HG03571 (cell line): ENCODE results near the gene ROBO4.

Experiments
- ATAC-seq: cut with Tn5 transposase; IDR thresholded peaks from one replicate; pipeline ENCODE4 v1.9.1; 2021; ENCODE audit not compliant: unreplicated experiment

ROBO4 gene

GRCh38 chr11:124875401-124875800, 22.3 kb downstream of the ROBO4 start:
- ATAC-seq: no peak

- ATAC-seq: no peak
Observed at GRCh38 chr11:124874571-124875255, 23.0 kb downstream of the ROBO4 start.

GRCh38 chr11:124873951-124874350, 23.7 kb downstream of the ROBO4 start:
- ATAC-seq: no peak

GRCh38 chr11:124872741-124873140, 24.9 kb downstream of the ROBO4 start:
- no peak for ATAC-seq

DNA sequence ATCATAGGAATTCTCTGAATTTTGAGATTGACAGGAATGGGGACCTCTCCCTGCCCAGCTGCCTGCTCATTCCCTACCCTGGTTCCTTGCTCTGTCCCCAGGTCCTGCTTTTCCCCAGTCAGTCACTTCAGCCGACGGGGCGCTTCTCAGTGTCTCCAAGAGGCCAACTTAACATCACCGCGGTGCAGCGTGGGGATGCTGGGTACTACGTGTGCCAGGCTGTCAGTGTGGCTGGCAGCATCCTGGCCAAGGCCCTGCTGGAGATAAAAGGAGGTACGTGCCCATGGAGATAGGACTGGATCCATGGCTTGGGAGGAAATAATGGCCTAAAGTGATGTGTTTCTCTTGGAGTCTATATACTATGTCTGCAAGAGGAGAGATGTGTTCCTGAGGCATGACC, 25.4 kb downstream of the ROBO4 start:
- no peak for ATAC-seq

DNA sequence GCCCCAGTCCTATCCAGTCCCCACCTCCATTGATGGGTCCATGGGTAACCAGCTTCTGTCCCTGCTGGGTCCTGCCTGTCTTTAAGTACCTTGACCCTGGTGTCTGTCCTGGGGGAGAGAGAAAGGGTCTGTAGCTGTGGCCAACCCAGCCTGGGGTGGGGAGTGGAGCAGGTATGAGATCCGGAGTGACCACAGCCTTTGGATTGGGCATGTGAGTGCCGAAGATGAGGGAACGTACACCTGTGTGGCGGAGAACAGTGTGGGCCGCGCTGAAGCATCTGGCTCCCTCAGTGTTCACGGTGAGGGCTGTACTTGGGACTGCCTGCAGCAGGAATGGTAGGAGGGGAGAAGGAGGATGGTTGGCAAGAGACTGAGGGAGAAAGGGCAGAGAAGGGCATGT, 27.2 kb downstream of the ROBO4 start:
- ATAC-seq: no peak

DNA sequence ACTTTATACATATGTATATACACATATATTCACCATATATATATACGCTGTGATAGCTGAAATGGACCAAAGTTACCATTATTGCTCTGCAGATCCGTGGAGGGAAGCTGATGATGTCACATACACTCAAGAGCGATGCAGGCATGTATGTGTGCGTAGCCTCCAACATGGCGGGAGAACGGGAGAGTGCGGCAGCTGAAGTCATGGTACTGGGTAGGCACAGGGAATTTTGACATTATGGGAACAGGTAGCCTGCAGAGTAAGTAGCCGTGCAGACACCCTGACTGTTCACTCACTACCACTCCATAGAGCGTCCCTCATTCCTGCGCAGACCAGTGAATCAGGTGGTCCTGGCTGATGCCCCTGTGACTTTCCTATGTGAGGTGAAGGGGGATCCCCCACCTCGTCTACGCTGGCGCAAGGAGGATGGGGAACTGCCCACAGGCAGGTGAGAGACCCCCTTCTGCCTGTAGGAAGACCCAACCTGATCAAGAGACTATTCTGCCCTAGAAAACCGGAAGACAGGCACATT, 27.7 kb downstream of the ROBO4 start:
- ATAC-seq: no peak

- ATAC-seq: no peak
Observed at GRCh38 chr11:124869331-124869730, 28.3 kb downstream of the ROBO4 start.

DNA sequence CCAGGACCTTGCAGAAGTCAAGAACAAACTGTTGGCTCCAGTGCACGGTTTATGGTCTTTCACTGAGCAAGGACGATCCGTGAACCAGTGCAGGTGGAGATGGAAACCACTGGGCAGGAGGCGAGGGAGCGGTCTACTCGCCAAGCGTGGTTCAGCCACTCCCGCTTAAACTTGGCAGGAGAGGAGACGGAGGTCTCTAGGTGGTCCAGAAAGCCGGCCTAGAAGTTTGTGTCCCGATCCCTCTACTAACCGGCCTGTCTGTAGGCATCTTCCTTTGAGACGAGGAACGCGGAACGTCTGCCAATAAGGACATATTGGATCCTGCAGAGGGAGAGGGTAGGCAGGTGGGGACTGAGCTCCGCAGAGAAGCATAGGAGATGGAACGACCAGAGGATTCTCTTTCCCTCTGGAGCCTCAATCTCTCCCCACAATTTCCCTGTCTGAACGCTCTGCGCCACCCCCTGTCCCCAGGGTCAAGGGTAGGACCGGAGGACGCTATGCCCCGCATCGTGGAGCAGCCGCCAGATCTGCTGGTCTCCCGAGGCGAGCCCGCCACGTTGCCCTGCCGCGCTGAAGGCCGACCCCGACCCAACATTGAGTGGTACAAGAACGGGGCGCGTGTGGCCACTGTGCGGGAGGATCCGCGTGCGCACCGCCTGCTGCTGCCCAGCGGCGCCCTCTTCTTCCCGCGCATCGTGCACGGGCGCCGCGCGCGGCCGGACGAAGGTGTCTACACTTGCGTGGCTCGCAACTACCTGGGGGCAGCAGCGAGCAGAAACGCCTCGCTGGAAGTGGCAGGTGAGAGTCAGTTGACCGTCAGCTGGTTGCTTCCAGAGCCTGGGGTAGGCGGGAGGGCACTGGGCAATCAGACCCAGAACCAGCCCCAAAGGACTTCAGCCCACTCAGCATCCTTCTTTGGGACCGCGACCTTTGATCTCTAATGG, 29.1 kb downstream of the ROBO4 start:
- ATAC-seq: no peak

DNA sequence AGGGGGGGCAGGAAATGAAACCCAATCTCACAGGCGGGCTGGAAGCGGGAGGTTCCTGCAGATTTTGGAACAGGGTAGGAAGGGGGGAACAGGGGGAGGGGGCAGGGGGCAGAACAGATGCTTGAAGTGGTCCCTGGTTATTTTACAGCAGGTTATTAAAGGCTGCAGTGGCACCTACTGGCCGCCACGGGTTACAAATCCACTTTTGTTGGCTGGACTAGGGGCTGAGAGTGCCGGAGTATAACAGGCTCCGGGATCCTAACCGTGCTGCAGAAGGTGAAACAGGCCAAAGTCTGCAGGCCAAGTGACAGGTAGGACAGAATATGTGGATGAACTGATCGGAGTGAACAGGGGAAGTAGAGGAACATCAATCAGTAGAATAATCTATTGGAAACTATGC, 30.0 kb downstream of the ROBO4 start:
- no peak for ATAC-seq

- no peak for ATAC-seq
Observed at GRCh38 chr11:124865902-124866851, 31.5 kb downstream of the ROBO4 start.

DNA sequence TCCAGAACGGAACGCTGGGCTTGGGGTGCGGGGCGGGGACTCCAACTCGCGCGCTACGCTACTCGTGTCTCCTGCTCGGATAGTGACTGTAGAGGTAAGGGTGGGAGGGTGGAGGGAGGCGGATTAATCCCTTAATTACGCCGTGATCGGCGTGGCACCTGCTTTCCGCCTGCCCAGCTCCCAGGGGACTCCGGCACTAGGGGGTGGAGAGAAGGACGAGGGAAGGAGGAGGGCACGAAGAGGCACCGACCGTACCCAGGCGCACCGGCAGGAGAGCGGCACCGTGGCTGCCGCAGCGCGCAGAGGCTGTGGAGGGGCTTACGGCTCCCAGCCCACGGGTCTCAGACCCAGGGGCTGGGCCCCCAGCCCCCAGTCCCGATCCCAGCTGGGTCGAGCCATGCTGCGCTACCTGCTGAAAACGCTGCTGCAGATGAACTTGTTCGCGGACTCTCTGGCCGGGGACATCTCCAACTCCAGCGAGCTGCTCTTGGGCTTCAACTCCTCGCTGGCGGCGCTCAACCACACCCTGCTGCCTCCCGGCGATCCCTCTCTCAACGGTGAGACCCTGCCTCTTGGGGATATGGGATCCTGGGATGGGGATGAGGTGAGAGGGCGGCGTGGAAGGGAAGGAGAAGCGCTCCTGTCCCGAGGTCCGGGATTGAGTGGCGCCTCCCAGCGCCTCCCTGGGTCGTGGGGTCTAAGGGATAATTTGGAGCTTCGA, 32.3 kb downstream of the ROBO4 start, which contains the start of gene ROBO3:
Gene ROBO3, plus strand, starts transcription at position 252 of the 721 bp plus-strand sequence. Its CDS starts 146 bp downstream, at position 398.
- ATAC-seq: no peak

DNA sequence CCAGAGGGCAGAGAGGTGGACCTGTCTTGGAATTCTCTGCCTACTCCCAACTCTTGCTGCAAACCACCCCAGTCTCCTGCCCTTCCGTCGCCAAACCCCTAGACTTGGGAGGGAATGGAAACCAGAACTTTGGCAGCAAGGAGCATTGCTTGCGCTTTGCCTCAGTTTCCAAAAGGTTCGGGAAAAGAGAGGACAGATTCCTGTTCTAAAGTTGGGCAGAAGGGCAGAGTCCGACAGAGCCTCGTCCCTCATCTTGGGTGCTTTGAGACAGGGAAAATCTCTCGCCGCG, 32.8 kb downstream of the ROBO4 start:
- no peak for ATAC-seq

- no peak for ATAC-seq
Observed at GRCh38 chr11:124864176-124864891, 33.3 kb downstream of the ROBO4 start.

DNA sequence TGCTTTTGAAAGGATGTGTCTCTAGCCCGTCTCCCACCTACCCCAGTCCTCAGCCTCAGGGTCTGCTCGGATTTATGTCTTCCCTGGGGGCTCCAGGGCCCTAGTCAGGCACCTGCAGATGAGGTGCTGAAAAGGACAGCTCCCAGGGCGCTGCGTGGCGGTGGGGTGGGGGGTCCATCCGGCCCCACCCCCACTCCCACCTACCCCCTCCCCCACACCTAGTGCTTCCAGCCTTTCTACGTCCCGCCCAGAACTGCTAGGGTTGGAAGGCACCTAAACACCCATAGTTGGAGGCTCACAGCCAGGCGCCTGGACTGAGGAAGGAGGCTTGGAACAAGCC, 33.9 kb downstream of the ROBO4 start:
- no peak for ATAC-seq

DNA sequence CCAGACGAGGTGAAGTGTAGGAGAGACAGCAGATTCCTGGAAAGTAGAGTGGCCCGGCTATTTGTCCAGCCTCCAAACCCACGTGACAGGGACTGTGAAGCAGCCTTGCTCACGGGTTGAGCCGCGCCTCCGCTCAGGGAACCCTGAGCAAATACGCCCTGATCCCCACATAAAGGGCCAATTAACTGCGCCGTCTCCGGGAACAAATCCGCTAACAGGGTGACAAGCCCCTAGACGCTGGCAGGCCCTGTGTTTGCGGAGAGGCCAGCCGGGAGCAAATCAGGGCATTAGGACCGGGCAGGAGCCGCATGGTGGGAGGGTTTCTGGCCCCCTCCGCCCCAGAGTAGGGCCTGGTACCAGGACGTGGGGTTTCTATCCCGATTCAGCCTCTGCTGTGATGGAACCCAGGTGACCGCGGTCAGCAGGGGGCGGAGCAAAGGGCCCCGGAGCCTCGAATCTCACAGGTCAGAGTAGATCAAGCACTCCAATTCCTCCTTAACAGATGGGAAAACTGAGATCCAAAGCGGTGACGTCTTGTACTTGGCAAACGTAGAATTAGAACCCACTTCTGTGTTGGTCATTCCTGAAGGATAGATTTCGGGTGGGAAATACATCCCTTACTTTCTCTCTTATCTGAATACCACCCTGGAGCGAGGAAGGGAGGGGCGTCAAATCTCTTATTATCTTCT, 34.4 kb downstream of the ROBO4 start:
- ATAC-seq: no peak

GRCh38 chr11:124861670-124862069, 36.0 kb downstream of the ROBO4 start:
- no peak for ATAC-seq

DNA sequence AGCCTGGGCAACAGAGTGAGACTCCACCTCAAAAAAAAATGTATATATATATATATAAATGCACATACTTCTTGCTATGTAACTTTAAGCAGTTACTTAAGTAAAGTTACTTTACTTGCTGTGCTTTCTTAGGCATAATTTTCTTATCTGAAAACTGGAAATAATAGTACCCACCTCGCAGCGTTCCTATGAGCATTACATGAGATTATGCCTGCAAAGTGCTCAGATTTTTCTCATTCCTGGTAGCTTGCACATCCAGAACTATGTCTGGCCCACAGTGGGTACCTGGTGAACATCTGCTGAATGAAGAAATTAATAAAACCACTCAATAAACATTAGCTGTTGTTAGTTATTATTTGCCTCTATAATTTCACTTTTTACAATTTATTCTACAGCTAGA, 38.5 kb downstream of the ROBO4 start:
- no peak for ATAC-seq

DNA sequence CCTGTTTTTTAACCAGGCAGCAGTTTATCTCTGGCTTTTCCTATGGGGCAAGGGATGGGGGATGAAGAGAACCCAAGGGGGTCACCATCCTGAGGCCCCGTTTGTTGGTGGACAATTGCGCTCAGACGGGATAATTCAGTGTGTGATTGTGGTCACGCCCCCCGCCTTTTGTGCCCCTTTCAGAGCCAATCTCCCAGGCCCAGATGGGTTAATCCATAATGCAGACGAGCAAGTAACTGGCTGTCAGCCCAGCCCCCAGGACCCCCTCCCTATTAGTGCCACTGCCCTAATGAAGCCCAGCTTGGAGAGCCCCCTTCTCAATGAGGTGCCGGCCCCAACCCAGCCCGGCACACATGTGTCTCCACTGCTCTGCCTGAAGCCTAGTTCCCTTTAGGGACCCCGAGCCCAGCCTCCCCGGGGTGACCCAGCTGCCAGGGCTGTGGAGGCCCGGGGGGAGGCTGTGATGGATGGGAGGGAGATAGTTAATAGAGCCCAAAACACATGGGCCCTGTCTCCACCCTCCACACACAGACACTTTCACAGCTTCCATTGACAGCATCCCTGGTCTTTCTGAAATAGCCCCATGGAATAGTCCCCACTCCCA, 51.5 kb downstream of the ROBO4 start:
- no peak for ATAC-seq
